ENCODE data around the gene HIPK2.
A peak's percentile ranks its signal among the peaks of the same experiment; 100 is the strongest.

Gene HIPK2

GRCh38 chr7:139669106-139670061 lies 108.4 kb downstream of the HIPK2 start:
- peak; percentile 48 for DNase-seq

GRCh38 chr7:139667377-139667776 lies 110.4 kb downstream of the HIPK2 start:
- DNase-seq = no peak

- DNase-seq = no peak
These were observed 111.3 kb downstream of the HIPK2 start for GRCh38 chr7:139666501-139666900.

- no peak for DNase-seq
These were observed 113.4 kb downstream of the HIPK2 start for GRCh38 chr7:139664434-139664833.

GRCh38 chr7:139663608-139664177 lies 114.1 kb downstream of the HIPK2 start:
- DNase-seq = no peak

GRCh38 chr7:139661903-139662302 lies 115.9 kb downstream of the HIPK2 start:
- DNase-seq = no peak

GRCh38 chr7:139661043-139661440 lies 116.8 kb downstream of the HIPK2 start:
- no peak for DNase-seq

- no peak for DNase-seq
These were observed 117.3 kb downstream of the HIPK2 start for GRCh38 chr7:139660317-139661042.

- DNase-seq = no peak
These were observed 117.9 kb downstream of the HIPK2 start for GRCh38 chr7:139659922-139660316.

GRCh38 chr7:139658908-139659675 lies 118.7 kb downstream of the HIPK2 start:
- DNase-seq = no peak

- no peak for DNase-seq
These were observed 119.5 kb downstream of the HIPK2 start for GRCh38 chr7:139658296-139658695.

- no peak for DNase-seq
These were observed 120.1 kb downstream of the HIPK2 start for GRCh38 chr7:139657725-139658124.

- DNase-seq = no peak
These were observed 121.4 kb downstream of the HIPK2 start for GRCh38 chr7:139656387-139656786.

GRCh38 chr7:139655305-139655704 lies 122.5 kb downstream of the HIPK2 start:
- DNase-seq = no peak

- DNase-seq = no peak
These were observed 123.3 kb downstream of the HIPK2 start for GRCh38 chr7:139654276-139655181.

- DNase-seq = no peak
These were observed 125.9 kb downstream of the HIPK2 start for GRCh38 chr7:139651914-139652313.

GRCh38 chr7:139651308-139651707 lies 126.5 kb downstream of the HIPK2 start:
- DNase-seq = no peak

- DNase-seq = peak; percentile 25
These were observed 127.2 kb downstream of the HIPK2 start for GRCh38 chr7:139650429-139651100.

GRCh38 chr7:139648941-139649425 lies 128.8 kb downstream of the HIPK2 start:
- peak; percentile 47 for DNase-seq

- no peak for DNase-seq
These were observed 129.4 kb downstream of the HIPK2 start for GRCh38 chr7:139648391-139648861.
